Small intestine (tissue), 7 donors: ENCODE measurements around the gene LY6G5C. TPM values are rescaled to one million over a fixed set of nuclear protein-coding genes. Genes with fewer than 3 reads are reported as not detected.

Experiments used
- DNase-seq, 2 donors: peaks; one replicate each; pipeline versions ENCODE4 v3.0.0 to v3.0.0-alpha.2; 2013
- FAIRE-seq: peaks from 2 replicates; lab custom pipeline; 2012; peaks lifted over from hg19 to GRCh38; lab: Jason Lieb, UNC
- H3K27ac ChIP-seq, 3 donors: one replicate each; pipeline ENCODE4 v1.5.1; 2013; ENCODE audit warnings: low read length in 2 of 3, mild to moderate bottlenecking in 2 of 3, control low read depth in 1 of 3, inconsistent platforms in 1 of 3, low read depth in 1 of 3, moderate library complexity in 1 of 3
- H3K27me3 ChIP-seq, 3 donors: one replicate each; pipeline ENCODE4 v1.6.1; 2013; ENCODE audit warnings: low read length in 3 of 3, inconsistent platforms in 1 of 3; ENCODE audit not compliant: control insufficient read depth in 3 of 3, insufficient read depth in 3 of 3
- H3K36me3 ChIP-seq, 3 donors: one replicate each; pipeline ENCODE4 v1.6.1; 2013; ENCODE audit warnings: low read length in 3 of 3, inconsistent platforms in 1 of 3, low read depth in 1 of 3, mild to moderate bottlenecking in 1 of 3, moderate library complexity in 1 of 3; ENCODE audit not compliant: control insufficient read depth in 3 of 3, insufficient read depth in 2 of 3
- H3K4me1 ChIP-seq, 3 donors: one replicate each; pipeline ENCODE4 v1.6.1; 2013; ENCODE audit warnings: low read length in 2 of 3, inconsistent platforms in 1 of 3, low read depth in 1 of 3, mild to moderate bottlenecking in 1 of 3, moderate library complexity in 1 of 3; ENCODE audit not compliant: control insufficient read depth in 3 of 3, insufficient read depth in 2 of 3
- H3K4me3 ChIP-seq, 3 donors: one replicate each; pipeline ENCODE4 v1.5.1; 2013; ENCODE audit warnings: low read length in 3 of 3, control low read depth in 1 of 3, inconsistent platforms in 1 of 3, low read depth in 1 of 3, mild to moderate bottlenecking in 1 of 3, moderate library complexity in 1 of 3
- H3K9me3 ChIP-seq, 2 donors: one replicate each; pipeline ENCODE4 v1.6.1; 2013; ENCODE audit warnings: low read depth in 1 of 2, low read length in 1 of 2; ENCODE audit not compliant: control insufficient read depth in 2 of 2, insufficient read depth in 1 of 2
- WGBS, 3 donors: extraction: QIAGEN DNeasy Blood & Tissue Kit; methylation state at CpG; one replicate each; pipeline ENCODE4 v1.1.7; 2013; 5-methylcytosine and 5-hydroxymethylcytosine counted together
- polyA plus RNA-seq, 4 donors: library from polyadenylated mRNA; stranded (reverse) in 3 of 4; unstranded in 1 of 4; fragments of 200-250 nt in 3 of 4; fragments of 120-200 nt in 1 of 4; gene quantifications; one replicate each; pipeline versions ENCODE4 v1.2.1 to v1.2.3, GENCODE V29; 2013
- donor health status: healthy with polysubstance abuse.
- donor health status: control.
- donor health status: control.
- donor health status: Bipolar disorder and iron deficiency.
- donor health status: healthy.

Gene LY6G5C
- polyA plus RNA-seq, 4 donors = 2.6 to 3.8 (median 3.1) TPM

GRCh38 chr6:31630177-31630934, 50.5 kb downstream of the LY6G5C start:
- no peaks in the 10 kb centered on the region for H3K27me3 ChIP-seq
- H3K9me3 ChIP-seq = no peaks in the 10 kb centered on the region
- no peak for DNase-seq
- H3K4me3 ChIP-seq = no peak overlapping the region
- no peaks in the 10 kb centered on the region for H3K4me1 ChIP-seq
- FAIRE-seq = no peak
- 91 to 94% (median 92%) methylated on average over 25 of the region's 25 CpGs for WGBS, 3 donors
- H3K36me3 ChIP-seq = peaks cover 55 to 98% (median 73%) of the 10 kb centered on the region in 3 donors
- no peak overlapping the region for H3K27ac ChIP-seq

- Histone ChIP-seq H3K9me3 (no peaks in the 10 kb centered on the region), H3K4me3 (no peak overlapping the region), H3K36me3 (peaks cover 45 to 98% (median 69%) of the 10 kb centered on the region in 3 donors), H3K4me1 (no peaks in the 10 kb centered on the region), H3K27me3 (no peaks in the 10 kb centered on the region), H3K27ac (no peak overlapping the region)
- 89 to 92% (median 89%) methylated on average over 7 of the region's 7 CpGs for WGBS, 3 donors
- no peak for DNase-seq
- FAIRE-seq = no peak
Observed at GRCh38 chr6:31629014-31629413, 51.9 kb downstream of the LY6G5C start.

GRCh38 chr6:31627690-31628287, 53.1 kb downstream of the LY6G5C start:
- Histone ChIP-seq H3K4me1 (no peaks in the 10 kb centered on the region), H3K36me3 (peaks cover 42 to 97% (median 61%) of the 10 kb centered on the region in 3 donors), H3K27me3 (no peaks in the 10 kb centered on the region), H3K9me3 (no peaks in the 10 kb centered on the region), H3K27ac (no peak overlapping the region), H3K4me3 (no peak overlapping the region)
- WGBS, 3 donors = 91 to 98% (median 96%) methylated on average over 13 to 19 of the region's 19 CpGs
- no peak for DNase-seq
- FAIRE-seq = no peak

GRCh38 chr6:31626952-31627351, 53.9 kb downstream of the LY6G5C start:
- no peak overlapping the region for H3K27ac ChIP-seq
- H3K9me3 ChIP-seq = no peaks in the 10 kb centered on the region
- H3K4me3 ChIP-seq = no peak overlapping the region
- DNase-seq (no peak), FAIRE-seq (no peak)
- H3K4me1 ChIP-seq = peaks cover 0 to 5% (median 0%) of the 10 kb centered on the region in 3 donors
- peaks cover 42 to 95% (median 55%) of the 10 kb centered on the region in 3 donors for H3K36me3 ChIP-seq
- 91 to 97% (median 94%) methylated on average over 10 of the region's 10 CpGs for WGBS, 3 donors
- H3K27me3 ChIP-seq = no peaks in the 10 kb centered on the region

Other genes with a start within 250 kb of the LY6G5C start
- gene MICB, start 182.9 kb downstream of the LY6G5C start, polyA plus RNA-seq = 1 to 10 TPM in 3 of 4 donors, under 1 TPM in 1; 0.69 to 6.1 (median 2.0) TPM
- gene MCCD1, start 152.1 kb downstream of the LY6G5C start, polyA plus RNA-seq = not detected
- 100 to 1,000 TPM; 307 to 440 (median 358) TPM for gene DDX39B, start 139.1 kb downstream of the LY6G5C start, polyA plus RNA-seq
- gene ATP6V1G2, start 134.5 kb downstream of the LY6G5C start, polyA plus RNA-seq = 1 to 10 TPM in 3 of 4 donors, under 1 TPM in 1; 0.81 to 6.3 (median 1.9) TPM
- gene NFKBIL1, start 133.5 kb downstream of the LY6G5C start, polyA plus RNA-seq = 10 to 100 TPM; 26.2 to 47.3 (median 31.8) TPM
- 1 to 10 TPM in 1 of 4 donors, under 1 TPM in 1, not detected in 2; 0.24 to 1.0 TPM for gene LTA, start 108.8 kb downstream of the LY6G5C start, polyA plus RNA-seq
- under 1 TPM in 3 of 4 donors, not detected in 1; 0.18 to 0.59 (median 0.45) TPM for gene TNF, start 105.5 kb downstream of the LY6G5C start, polyA plus RNA-seq
- gene LTB, start 98.6 kb downstream of the LY6G5C start, polyA plus RNA-seq = 10 to 100 TPM in 1 of 4 donors, 1 to 10 TPM in 3; 4.0 to 19.7 (median 8.0) TPM
- gene LST1, start 94.8 kb downstream of the LY6G5C start, polyA plus RNA-seq = 10 to 100 TPM in 2 of 4 donors, 1 to 10 TPM in 2; 3.1 to 37.0 (median 14.5) TPM
- 1 to 10 TPM in 1 of 4 donors, under 1 TPM in 1, not detected in 2; 0.33 to 1.4 TPM for gene NCR3, start 88.1 kb downstream of the LY6G5C start, polyA plus RNA-seq
- 100 to 1,000 TPM in 1 of 4 donors, 10 to 100 TPM in 2, 1 to 10 TPM in 1; 5.6 to 102 (median 48.9) TPM for gene AIF1, start 65.8 kb downstream of the LY6G5C start, polyA plus RNA-seq
- gene PRRC2A, start 60.4 kb downstream of the LY6G5C start, polyA plus RNA-seq = 100 to 1,000 TPM in 1 of 4 donors, 10 to 100 TPM in 3; 54.6 to 104 (median 74.4) TPM
- gene BAG6, start 28.4 kb downstream of the LY6G5C start, polyA plus RNA-seq = 100 to 1,000 TPM; 193 to 381 (median 284) TPM
- gene APOM, start 25.2 kb downstream of the LY6G5C start, polyA plus RNA-seq = 10 to 100 TPM in 1 of 4 donors, 1 to 10 TPM in 3; 7.2 to 32.8 (median 8.2) TPM
- gene C6orf47, start 20.3 kb downstream of the LY6G5C start, polyA plus RNA-seq = 10 to 100 TPM; 17.3 to 29.1 (median 23.2) TPM
- gene GPANK1, start 16.1 kb downstream of the LY6G5C start, polyA plus RNA-seq = 10 to 100 TPM; 14.8 to 30.2 (median 21.7) TPM
- 100 to 1,000 TPM; 185 to 231 (median 206) TPM for gene CSNK2B, start 15.0 kb downstream of the LY6G5C start, polyA plus RNA-seq
- 10 to 100 TPM in 1 of 4 donors, 1 to 10 TPM in 3; 3.8 to 16.5 (median 4.2) TPM for gene LY6G5B, start 11.1 kb downstream of the LY6G5C start, polyA plus RNA-seq
- 10 to 100 TPM; 34.6 to 63.8 (median 50.3) TPM for gene ABHD16A, start 22.3 kb upstream of the LY6G5C start, polyA plus RNA-seq
- under 1 TPM in 1 of 4 donors, not detected in 3; 0.12 TPM for gene LY6G6F, start 25.8 kb upstream of the LY6G5C start, polyA plus RNA-seq
- gene LY6G6D, start 34.3 kb upstream of the LY6G5C start, polyA plus RNA-seq = under 1 TPM in 1 of 4 donors, not detected in 3; 0.22 TPM
- under 1 TPM in 1 of 4 donors, not detected in 3; 0.18 TPM for gene LY6G6C, start 40.7 kb upstream of the LY6G5C start, polyA plus RNA-seq
- gene MPIG6B, start 42.3 kb upstream of the LY6G5C start, polyA plus RNA-seq = under 1 TPM in 2 of 4 donors, not detected in 2; 0.13 to 0.59 TPM
- gene DDAH2, start 48.2 kb upstream of the LY6G5C start, polyA plus RNA-seq = 10 to 100 TPM; 64.4 to 89.7 (median 76.1) TPM
- gene CLIC1, start 55.5 kb upstream of the LY6G5C start, polyA plus RNA-seq = 100 to 1,000 TPM; 400 to 576 (median 535) TPM
- 10 to 100 TPM in 2 of 4 donors, 1 to 10 TPM in 2; 1.6 to 53.1 (median 9.2) TPM for gene MSH5, start 58.9 kb upstream of the LY6G5C start, polyA plus RNA-seq
- 10 to 100 TPM in 1 of 4 donors, 1 to 10 TPM in 3; 1.4 to 15.5 (median 4.6) TPM for gene SAPCD1, start 81.6 kb upstream of the LY6G5C start, polyA plus RNA-seq
- gene VWA7, start 96.3 kb upstream of the LY6G5C start, polyA plus RNA-seq = 10 to 100 TPM in 1 of 4 donors, 1 to 10 TPM in 3; 2.9 to 11.9 (median 6.4) TPM
- gene VARS1, start 114.7 kb upstream of the LY6G5C start, polyA plus RNA-seq = 10 to 100 TPM; 19.9 to 42.4 (median 24.2) TPM
- gene LSM2, start 125.9 kb upstream of the LY6G5C start, polyA plus RNA-seq = 10 to 100 TPM; 27.3 to 90.2 (median 39.3) TPM
- 1 to 10 TPM in 2 of 4 donors, under 1 TPM in 2; 0.27 to 2.6 (median 1.1) TPM for gene HSPA1L, start 134.2 kb upstream of the LY6G5C start, polyA plus RNA-seq
- 10 to 100 TPM in 3 of 4 donors, 1 to 10 TPM in 1; 9.7 to 49.6 (median 25.7) TPM for gene HSPA1A, start 134.5 kb upstream of the LY6G5C start, polyA plus RNA-seq
- 100 to 1,000 TPM in 1 of 4 donors, 10 to 100 TPM in 3; 16.5 to 130 (median 35.0) TPM for gene HSPA1B, start 146.7 kb upstream of the LY6G5C start, polyA plus RNA-seq
- gene NEU1, start 181.8 kb upstream of the LY6G5C start, polyA plus RNA-seq = 100 to 1,000 TPM in 1 of 4 donors, 10 to 100 TPM in 3; 24.8 to 466 (median 37.4) TPM
- 100 to 1,000 TPM in 3 of 4 donors, 10 to 100 TPM in 1; 82.3 to 215 (median 130) TPM for gene SLC44A4, start 197.9 kb upstream of the LY6G5C start, polyA plus RNA-seq
- gene EHMT2, start 216.6 kb upstream of the LY6G5C start, polyA plus RNA-seq = 10 to 100 TPM; 27.8 to 50.3 (median 37.4) TPM
- gene ZBTB12, start 221.0 kb upstream of the LY6G5C start, polyA plus RNA-seq = 10 to 100 TPM in 1 of 4 donors, 1 to 10 TPM in 3; 1.6 to 12.5 (median 5.2) TPM
- gene C2, start 246.7 kb upstream of the LY6G5C start, polyA plus RNA-seq = 10 to 100 TPM in 3 of 4 donors, 1 to 10 TPM in 1; 7.4 to 58.7 (median 21.3) TPM